COLO829 (cell line): ENCODE results near the gene PIGH.
A peak's percentile ranks its signal among the peaks of the same experiment; 100 is the strongest.

Experiments
- DNase-seq: peaks from one replicate; pipeline ENCODE4 v3.0.0; 2012; ENCODE audit warnings: low spot score

PIGH gene

GRCh38 chr14:67574806-67575205 is 25.3 kb downstream of the PIGH start:
- no peak for DNase-seq

DNA sequence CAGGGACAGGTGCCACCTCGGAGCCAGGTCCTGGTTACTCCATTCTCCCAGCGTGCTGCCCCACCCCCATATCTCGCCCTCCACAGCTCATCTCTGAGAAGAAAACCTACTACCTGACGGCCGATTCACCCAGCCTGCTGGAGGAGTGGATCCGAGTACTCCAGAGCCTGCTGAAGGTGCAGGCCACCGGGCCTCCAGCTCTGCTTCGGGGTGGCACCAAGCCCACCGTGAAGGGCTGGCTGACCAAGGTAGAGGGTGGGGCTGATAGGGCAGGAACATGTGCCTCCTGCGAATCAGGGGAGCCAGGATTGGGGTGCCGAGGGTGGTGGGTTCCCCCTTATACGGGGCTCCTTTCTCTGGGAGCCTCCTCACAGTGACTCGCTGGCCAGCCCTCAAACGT is 25.9 kb downstream of the PIGH start:
- DNase-seq, result no peak

DNA sequence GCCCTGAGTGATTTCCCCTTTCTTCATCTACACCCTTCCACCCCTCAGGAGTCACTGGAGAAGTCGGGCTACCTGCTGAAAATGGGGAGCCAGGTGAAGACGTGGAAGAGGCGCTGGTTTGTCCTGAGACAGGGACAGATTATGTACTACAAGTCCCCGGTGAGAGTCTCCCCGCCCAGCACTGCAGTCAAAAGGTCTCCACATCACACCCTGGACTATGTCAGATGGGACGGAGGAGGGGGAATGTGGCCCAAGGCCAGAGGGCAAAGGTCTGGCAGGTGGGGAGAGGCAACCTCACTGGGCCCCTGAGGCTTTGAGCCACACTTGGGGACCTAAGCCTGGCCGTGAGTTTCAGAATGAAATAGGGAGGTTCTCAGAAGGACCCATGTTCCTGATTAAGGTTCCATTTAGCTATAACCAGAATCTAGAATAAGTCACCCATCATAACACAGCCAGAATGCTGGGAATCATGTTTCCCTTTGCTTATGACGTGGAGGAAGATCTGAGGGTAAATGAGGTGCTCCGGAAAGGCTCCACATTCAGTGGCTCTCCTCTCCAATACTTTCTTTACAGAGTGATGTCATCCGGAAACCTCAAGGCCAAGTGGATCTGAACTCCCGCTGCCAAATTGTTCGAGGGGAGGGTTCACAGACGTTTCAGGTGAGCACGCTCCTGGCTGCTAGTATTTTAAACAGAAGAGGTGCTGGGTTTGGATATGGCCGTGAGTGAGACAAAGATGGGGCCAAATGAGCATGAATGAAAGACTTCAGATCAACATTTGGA is 26.6 kb downstream of the PIGH start:
- DNase-seq, result no peak

DNA sequence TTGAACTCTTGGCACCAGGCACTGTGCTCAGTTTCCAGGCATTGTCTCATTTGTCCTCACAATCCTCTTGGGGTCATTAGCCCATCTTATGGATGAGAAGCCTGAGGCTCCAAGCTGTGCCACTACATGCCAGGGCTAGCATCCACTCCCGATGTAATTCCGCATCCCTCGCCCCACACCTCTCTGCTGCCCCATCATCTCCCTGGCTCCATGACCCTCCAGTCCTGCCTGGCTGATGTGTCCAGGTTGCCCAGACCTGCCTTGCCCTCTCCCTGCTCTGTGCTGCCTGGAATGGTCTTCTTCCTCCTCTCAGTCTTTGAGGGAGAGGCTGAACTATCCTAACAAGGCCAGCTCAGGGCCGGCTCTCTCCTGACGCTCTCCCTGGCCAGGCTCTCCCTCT is 27.5 kb downstream of the PIGH start:
- no peak for DNase-seq

DNA sequence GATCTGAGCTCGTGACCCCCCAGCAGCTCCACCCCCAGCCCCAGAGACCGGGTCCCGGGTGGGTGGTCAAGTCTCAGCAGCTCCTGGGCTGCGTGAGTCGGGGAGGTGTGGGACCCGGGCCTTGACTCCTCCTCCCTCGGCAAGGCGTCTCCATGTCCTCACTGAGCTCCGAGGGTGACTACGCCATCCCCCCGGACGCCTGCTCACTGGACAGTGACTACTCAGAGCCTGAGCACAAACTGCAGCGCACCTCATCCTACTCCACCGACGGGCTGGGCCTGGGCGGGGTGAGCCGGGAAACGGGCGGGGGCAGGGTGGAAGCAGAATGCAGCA is 28.1 kb downstream of the PIGH start:
- DNase-seq, result no peak

- DNase-seq, result peak; percentile 45
Observed at GRCh38 chr14:67571275-67571990, 28.6 kb downstream of the PIGH start.

- DNase-seq, result peak; percentile 90
Observed at GRCh38 chr14:67570453-67570852, 29.6 kb downstream of the PIGH start.

DNA sequence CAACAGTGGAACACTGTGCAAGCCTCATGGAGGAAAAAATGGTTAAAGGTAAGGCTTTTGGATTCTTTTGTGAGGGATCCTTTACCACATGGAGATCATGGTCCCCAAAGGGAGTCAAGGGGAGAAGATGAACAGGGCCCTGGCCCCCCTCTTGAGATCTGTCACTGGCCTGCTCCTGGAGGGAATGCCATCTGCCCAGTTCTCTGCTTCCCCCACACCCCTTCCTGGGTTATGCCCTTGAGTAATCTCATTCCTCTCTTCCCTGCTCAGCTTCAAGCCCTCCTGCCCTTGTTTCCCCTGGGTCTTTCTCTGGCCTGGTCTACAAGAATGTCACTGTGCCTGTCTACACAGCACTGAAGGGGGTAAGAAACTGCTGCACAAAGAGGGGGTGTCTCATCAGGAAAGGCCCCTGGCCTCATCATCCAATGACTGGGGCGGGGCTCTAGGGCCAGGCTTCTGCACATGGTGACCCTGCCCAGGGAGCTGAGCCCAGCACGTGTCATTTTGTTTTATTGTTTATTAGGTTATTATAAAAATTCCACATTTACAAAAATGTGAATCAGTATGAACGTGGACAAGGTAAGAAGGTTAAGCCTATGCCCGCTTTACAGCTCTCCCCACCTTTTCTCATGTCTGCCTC is 30.3 kb downstream of the PIGH start:
- no peak for DNase-seq

GRCh38 chr14:67569011-67569650 is 30.9 kb downstream of the PIGH start:
- DNase-seq, result no peak

DNA sequence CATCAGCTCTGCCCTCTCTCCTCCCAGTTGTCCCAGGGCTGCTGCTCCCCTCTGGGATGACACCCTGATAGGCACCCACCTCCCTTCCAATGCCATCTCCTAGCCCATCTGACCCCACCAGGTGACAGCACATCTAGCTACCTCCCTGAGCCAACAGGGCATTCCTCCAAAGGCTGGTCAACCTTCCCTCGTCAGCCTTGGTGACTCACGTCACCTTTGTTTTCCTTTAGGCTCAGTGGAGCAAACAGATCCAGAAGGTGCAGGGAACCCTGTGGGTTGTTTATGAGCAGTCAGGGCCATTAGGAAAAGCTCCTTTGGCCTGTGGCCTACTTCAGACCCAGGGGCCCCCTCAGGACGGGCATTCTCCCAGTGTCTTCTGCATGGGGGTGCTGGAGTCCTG is 32.4 kb downstream of the PIGH start:
- DNase-seq, result no peak

- no peak for DNase-seq
Observed at GRCh38 chr14:67566908-67567307, 33.2 kb downstream of the PIGH start.

GRCh38 chr14:67564236-67564635 is 35.8 kb downstream of the PIGH start:
- no peak for DNase-seq

GRCh38 chr14:67562776-67563150 is 37.3 kb downstream of the PIGH start:
- no peak for DNase-seq

GRCh38 chr14:67562025-67562775 is 37.9 kb downstream of the PIGH start:
- DNase-seq, result no peak

GRCh38 chr14:67559639-67560038 is 40.4 kb downstream of the PIGH start:
- no peak for DNase-seq

DNA sequence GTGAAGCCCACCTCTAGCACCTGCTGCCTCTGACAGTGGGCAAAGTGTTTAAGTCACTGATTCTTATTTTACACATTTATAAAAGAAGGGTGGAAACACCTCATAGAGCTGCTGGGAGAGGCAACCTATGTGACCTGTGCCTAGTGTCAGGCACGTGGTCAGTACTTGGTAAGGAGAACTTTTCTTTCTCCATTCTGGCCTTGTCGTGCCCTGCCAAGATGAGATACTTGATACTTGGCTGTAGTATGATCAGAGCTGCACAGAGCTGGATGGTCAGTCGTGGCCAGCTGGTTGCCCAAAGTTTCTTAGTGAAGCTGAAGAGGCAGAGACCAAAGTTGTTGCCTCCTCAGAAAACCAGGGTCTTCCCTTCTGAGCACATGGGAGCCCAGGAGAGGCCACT is 42.4 kb downstream of the PIGH start:
- no peak for DNase-seq

DNA sequence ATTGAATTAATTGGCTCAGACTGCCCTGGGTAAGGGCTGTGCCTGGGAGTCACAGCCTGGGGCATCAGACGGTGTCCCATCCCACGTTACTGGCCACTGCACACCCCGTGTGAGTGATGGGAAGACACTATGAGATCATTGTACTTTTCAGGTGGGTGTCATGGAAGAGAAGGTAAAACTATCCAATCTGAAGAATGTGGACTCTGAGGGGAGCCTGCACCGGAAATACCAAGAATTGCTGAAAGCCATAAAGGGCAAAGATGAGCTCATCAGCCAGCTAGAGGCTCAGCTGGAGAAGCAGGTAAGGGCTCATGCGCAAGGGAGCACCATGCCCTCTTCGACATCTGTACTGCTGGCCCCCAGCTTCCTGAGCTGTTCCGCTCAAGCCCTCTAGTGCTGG is 43.0 kb downstream of the PIGH start:
- peak; percentile 33 for DNase-seq

DNA sequence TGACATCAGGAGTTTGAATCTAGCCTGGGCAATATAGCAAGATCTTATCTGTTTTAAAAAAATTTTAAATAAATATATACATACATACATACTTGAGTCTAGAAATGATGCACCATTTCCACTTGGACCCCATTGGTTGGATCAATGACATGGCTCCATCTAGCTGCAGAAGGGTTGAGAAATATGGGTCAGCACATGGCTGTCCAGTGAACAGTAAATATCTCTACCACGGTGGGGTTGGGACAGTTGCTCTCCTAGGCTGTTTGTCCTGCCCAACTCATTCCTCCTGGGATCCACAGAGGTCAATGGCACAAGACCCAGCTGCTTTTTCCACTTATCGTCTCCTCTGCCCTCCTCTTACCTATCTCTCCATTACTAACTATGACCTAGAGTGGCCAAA is 43.4 kb downstream of the PIGH start:
- no peak for DNase-seq

DNA sequence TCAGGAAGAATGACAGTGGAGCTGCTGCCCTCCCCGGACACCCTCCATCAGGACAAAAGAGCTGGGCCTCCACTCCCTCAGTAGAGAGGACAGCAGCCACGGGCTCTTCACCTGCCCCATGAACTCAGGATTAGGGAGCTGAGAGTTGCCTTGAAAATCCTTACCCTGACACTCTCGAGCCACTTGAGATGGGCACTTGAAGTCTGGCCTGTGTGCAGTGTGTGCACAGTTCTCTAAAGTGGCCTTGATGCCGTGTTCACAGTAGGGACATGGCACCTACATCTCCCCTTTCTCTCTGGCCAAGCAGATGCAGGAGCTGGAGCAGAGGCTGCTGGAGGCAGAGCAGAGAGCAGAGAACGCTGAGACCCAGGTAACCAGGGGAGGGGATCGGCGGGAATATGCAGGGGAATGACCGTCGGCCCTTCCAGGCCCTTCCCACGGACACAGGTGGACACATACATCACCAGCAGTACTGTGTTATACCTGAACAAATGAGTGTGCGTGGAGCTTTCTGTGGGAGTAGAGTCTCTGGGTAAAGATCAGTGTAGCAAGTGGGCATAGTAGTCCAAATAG is 44.5 kb downstream of the PIGH start:
- DNase-seq, result no peak

- DNase-seq, result no peak
Observed at GRCh38 chr14:67554341-67554740, 45.7 kb downstream of the PIGH start.

- no peak for DNase-seq
Observed at GRCh38 chr14:67553547-67553946, 46.5 kb downstream of the PIGH start.

- DNase-seq, result no peak
Observed at GRCh38 chr14:67551940-67552339, 48.1 kb downstream of the PIGH start.
